H1 (cell line): ENCODE results near the gene ZNF423. TPM values are rescaled to one million over a fixed set of nuclear protein-coding genes. Genes with fewer than 3 reads are reported as not detected.

Experiments
- CTCF ChIA-PET: fragments of 300-600 bp; sonication (Branson Sonifier 250); formaldehyde crosslinking; loops from one replicate; lab custom pipeline; 2021; ENCODE audit not compliant: partially characterized antibody; lab: Charles Lee
- POLR2A ChIA-PET: fragments of 300-600 bp; sonication (Branson Sonifier 250); formaldehyde crosslinking; loops from one replicate; lab custom pipeline; 2021; ENCODE audit warnings: inconsistent platforms; ENCODE audit not compliant: partially characterized antibody; lab: Charles Lee
- DNase-seq, 2 experiments: peaks; one replicate each; pipeline versions ENCODE4 v3.0.0 to v3.0.0-alpha.2; 2010 to 2022; ENCODE audit warnings: low spot score in 2 of 2, low read depth in 1 of 2, mixed read lengths in 1 of 2
- FAIRE-seq: peaks from 2 replicates; lab custom pipeline; 2011; peaks lifted over from hg19 to GRCh38; lab: Jason Lieb, UNC
- H2AFZ ChIP-seq: 2 replicates; pipeline ENCODE4 v1.8.1; 2012; ENCODE audit warnings: low read length, inconsistent platforms
- H2AK5ac ChIP-seq: 2 replicates; pipeline ENCODE4 v1.6.1; 2013; ENCODE audit warnings: low read depth, low read length
- H2BK120ac ChIP-seq: replicated peaks from 2 replicates; pipeline ENCODE3; 2013; ENCODE audit warnings: low read depth, low read length, inconsistent platforms
- H2BK12ac ChIP-seq: 2 replicates; pipeline ENCODE4 v1.6.1; 2013; ENCODE audit warnings: low read depth, low read length
- H2BK15ac ChIP-seq: 2 replicates; pipeline ENCODE4 v1.6.1; 2013; ENCODE audit warnings: low read length
- H2BK20ac ChIP-seq: 2 replicates; pipeline ENCODE4 v1.6.1; 2013; ENCODE audit warnings: low read length
- H2BK5ac ChIP-seq: 2 replicates; pipeline ENCODE4 v1.6.1; 2013; ENCODE audit warnings: low read depth, low read length
- H3K14ac ChIP-seq: 2 replicates; pipeline ENCODE4 v1.6.1; 2013; ENCODE audit warnings: inconsistent platforms; ENCODE audit not compliant: insufficient read length
- H3K18ac ChIP-seq: 2 replicates; pipeline ENCODE4 v1.6.1; 2013; ENCODE audit warnings: low read length; ENCODE audit errors: extremely low read depth
- H3K23ac ChIP-seq: 2 replicates; pipeline ENCODE4 v1.6.1; 2013; ENCODE audit warnings: inconsistent platforms; ENCODE audit not compliant: insufficient read length
- H3K23me2 ChIP-seq: 2 replicates; pipeline ENCODE4 v1.6.1; 2013; ENCODE audit warnings: low read depth, low read length
- H3K27ac ChIP-seq: 2 replicates; pipeline ENCODE4 v1.6.1; 2011; ENCODE audit warnings: low read depth, low read length, inconsistent platforms
- H3K27me3 ChIP-seq, 4 experiments: replicated peaks in 1 of 4; 1 replicate in 1 of 4; 2 replicates in 3 of 4; pipeline versions ENCODE4 v1.6.1 to v1.8.1; 2011 to 2013; ENCODE audit warnings: low read length in 3 of 4, mild to moderate bottlenecking in 3 of 4, inconsistent platforms in 2 of 4, mixed read lengths in 2 of 4, moderate library complexity in 1 of 4; ENCODE audit not compliant: control insufficient read depth in 3 of 4, insufficient read depth in 3 of 4; ENCODE audit errors: extremely low read depth in 1 of 4
- H3K36me3 ChIP-seq, 4 experiments: 2 replicates each; pipeline versions ENCODE4 v1.6.1 to v1.8.1; 2011 to 2013; ENCODE audit warnings: mild to moderate bottlenecking in 4 of 4, low read length in 3 of 4, moderate library complexity in 2 of 4, control low read depth in 1 of 4, inconsistent platforms in 1 of 4; ENCODE audit not compliant: insufficient read depth in 4 of 4, control insufficient read depth in 2 of 4
- H3K4ac ChIP-seq: replicated peaks from 2 replicates; pipeline ENCODE3; 2013; ENCODE audit warnings: low read length, low read depth, mixed read lengths, inconsistent platforms; ENCODE audit not compliant: insufficient read length
- H3K4me1 ChIP-seq, 4 experiments: replicated peaks in 1 of 4; 1 replicate in 1 of 4; 2 replicates in 3 of 4; pipeline versions ENCODE4 v1.6.1 to v1.8.1; 2011 to 2013; ENCODE audit warnings: low read length in 3 of 4, inconsistent platforms in 2 of 4, mixed read lengths in 1 of 4; ENCODE audit not compliant: insufficient read depth in 4 of 4, control insufficient read depth in 3 of 4
- H3K4me2 ChIP-seq, 2 experiments: 2 replicates each; pipeline versions ENCODE4 v1.6.1 to v1.8.1; 2011 to 2013; ENCODE audit warnings: low read depth in 2 of 2, low read length in 2 of 2, control low read depth in 1 of 2, inconsistent platforms in 1 of 2, mild to moderate bottlenecking in 1 of 2; ENCODE audit not compliant: insufficient read depth in 1 of 2
- H3K4me3 ChIP-seq, 4 experiments: fragments of 200-600, 300-600 bp in 1 of 4; sonication (generic), shearing (Covaris generic), sonication (Bioruptor Twin) in 1 of 4; 2 replicates each; pipeline versions ENCODE4 v1.5.1 to v1.8.1; 2011 to 2016; ENCODE audit warnings: low read length in 4 of 4, low read depth in 3 of 4, control low read depth in 2 of 4, inconsistent platforms in 2 of 4, mild to moderate bottlenecking in 2 of 4, mixed read lengths in 1 of 4, moderate library complexity in 1 of 4; ENCODE audit not compliant: insufficient read depth in 2 of 4; ENCODE audit errors: extremely low read depth in 1 of 4
- H3K56ac ChIP-seq: replicated peaks from 2 replicates; pipeline ENCODE3; 2013; ENCODE audit warnings: low read depth, mild to moderate bottlenecking, mixed read lengths, low read length, inconsistent platforms; ENCODE audit not compliant: insufficient read length
- H3K79me1 ChIP-seq: 2 replicates; pipeline ENCODE4 v1.6.1; 2013; ENCODE audit warnings: low read depth, low read length, control low read depth
- H3K79me2 ChIP-seq, 2 experiments: 2 replicates each; pipeline versions ENCODE4 v1.6.1 to v1.8.1; 2012 to 2013; ENCODE audit warnings: low read length in 2 of 2, mild to moderate bottlenecking in 2 of 2, inconsistent platforms in 1 of 2; ENCODE audit not compliant: insufficient read depth in 2 of 2, control insufficient read depth in 1 of 2
- H3K9ac ChIP-seq, 4 experiments: replicated peaks in 1 of 4; 1 replicate in 1 of 4; 2 replicates in 3 of 4; pipeline versions ENCODE4 v1.6.1 to v1.8.1; 2011 to 2013; ENCODE audit warnings: low read depth in 3 of 4, low read length in 3 of 4, control low read depth in 2 of 4, mild to moderate bottlenecking in 2 of 4, moderate library complexity in 2 of 4, inconsistent platforms in 1 of 4; ENCODE audit errors: extremely low read depth in 1 of 4
- H3K9me3 ChIP-seq, 2 experiments: 2 replicates each; pipeline versions ENCODE4 v1.6.1 to v1.8.1; 2012 to 2013; ENCODE audit warnings: mild to moderate bottlenecking in 2 of 2, moderate library complexity in 2 of 2, control low read depth in 1 of 2, inconsistent platforms in 1 of 2, low read depth in 1 of 2, low read length in 1 of 2, mixed read lengths in 1 of 2; ENCODE audit not compliant: insufficient read depth in 2 of 2
- H4K20me1 ChIP-seq, 2 experiments: replicated peaks in 1 of 2; 2 replicates each; pipeline versions ENCODE3 to v1.8.1; 2011 to 2013; ENCODE audit warnings: inconsistent platforms in 2 of 2, low read length in 2 of 2, mild to moderate bottlenecking in 1 of 2; ENCODE audit not compliant: insufficient read depth in 2 of 2, control insufficient read depth in 1 of 2
- H4K5ac ChIP-seq: 2 replicates; pipeline ENCODE4 v1.6.1; 2013; ENCODE audit warnings: low read length, low read depth, mixed read lengths, inconsistent platforms; ENCODE audit not compliant: insufficient read length
- H4K8ac ChIP-seq: 2 replicates; pipeline ENCODE4 v1.8.0; 2013; ENCODE audit warnings: mild to moderate bottlenecking, moderate library complexity, low read length, inconsistent platforms; ENCODE audit not compliant: insufficient read depth; ENCODE audit errors: extremely low read depth
- H4K91ac ChIP-seq: replicated peaks from 2 replicates; pipeline ENCODE3; 2013; ENCODE audit warnings: low read length, mixed read lengths, inconsistent platforms; ENCODE audit not compliant: insufficient read length
- CEBPB ChIP-seq: IDR thresholded peaks from 2 replicates; pipeline ENCODE4 v1.6.1; 2012; ENCODE audit warnings: low read depth, low read length
- CHD2 ChIP-seq: IDR thresholded peaks from 2 replicates; pipeline ENCODE4 v1.6.1; 2012; ENCODE audit warnings: low read length, improper control_type of control experiment
- CREB1 ChIP-seq: IDR thresholded peaks from 2 replicates; pipeline ENCODE4 v1.6.1; 2012; ENCODE audit warnings: inconsistent platforms
- EGR1 ChIP-seq: IDR thresholded peaks from 2 replicates; pipeline ENCODE4 v1.6.1; 2011; ENCODE audit warnings: low read depth, low read length, borderline replicate concordance
- KDM5A ChIP-seq: fragments of 200-600 bp; IDR thresholded peaks from 2 replicates; pipeline ENCODE4 v1.7.1; 2012; ENCODE audit warnings: mild to moderate bottlenecking, low read length, inconsistent platforms, mixed read lengths
- RXRA ChIP-seq: IDR thresholded peaks from 2 replicates; pipeline ENCODE4 v1.6.1; 2011; ENCODE audit warnings: low read depth, mild to moderate bottlenecking, low read length, moderate library complexity; ENCODE audit not compliant: insufficient read depth
- SIRT6 ChIP-seq: IDR thresholded peaks from one replicate; pipeline ENCODE4 v1.7.1; 2012; ENCODE audit warnings: low read length, inconsistent platforms
- TAF7 ChIP-seq: optimal IDR thresholded peaks from 2 replicates; pipeline ENCODE3; 2011; ENCODE audit warnings: low read depth, mild to moderate bottlenecking, inconsistent platforms, low read length, moderate library complexity, borderline replicate concordance
- TEAD4 ChIP-seq: IDR thresholded peaks from 2 replicates; pipeline ENCODE4 v1.6.1; 2012; ENCODE audit warnings: low read depth, low read length, inconsistent platforms, mixed read lengths
- WGBS, 2 experiments: shearing (Covaris generic) in 1 of 2; methylation state at CpG; one replicate each; pipeline versions ENCODE4 v1.1.6 to v1.1.7; 2013 to 2015; ENCODE audit warnings: low lambda C conversion rate in 2 of 2, mixed read lengths in 2 of 2, inconsistent platforms in 1 of 2, low coverage in 1 of 2, missing lambda C conversion rate in 1 of 2; ENCODE audit not compliant: insufficient replicate concordance in 2 of 2, insufficient coverage in 1 of 2, insufficient read length in 1 of 2; ENCODE audit errors: extremely low coverage in 1 of 2, missing lambda C conversion rate in 1 of 2; 5-methylcytosine and 5-hydroxymethylcytosine counted together
- polyA plus RNA-seq, 7 experiments: library from polyadenylated mRNA; depleted of rRNA in 3 of 7; stranded (reverse) in 5 of 7; unstranded in 2 of 7; fragments of >200 nt in 5 of 7; fragments of 200-250 nt in 2 of 7; gene quantifications; 1 replicate in 5 of 7; 2 replicates in 1 of 7; 4 replicates in 1 of 7; pipeline versions ENCODE4 v1.2.1 to v1.2.3, GENCODE V29; 2011 to 2013; ENCODE audit warnings: missing spikeins in 2 of 7, mixed read lengths in 2 of 7
- total RNA-seq: library from RNA; stranded (reverse); fragmentation: NEBNext Ultra II Directional; extraction: Animal tissue kit (Norgen Biotek cat#: 25700); gene quantifications from 2 replicates; pipeline ENCODE4 v1.2.1, GENCODE V29; 2021
- TF ChIP-seq, protein P1 (sequence below), 3 experiments: IDR thresholded peaks; 1 replicate in 2 of 3; 2 replicates in 1 of 3; pipeline versions ENCODE4 v1.5.1 to v1.6.1; 2011; ENCODE audit warnings: low read length in 3 of 3, mild to moderate bottlenecking in 3 of 3, inconsistent platforms in 2 of 3, low read depth in 1 of 3, moderate library complexity in 1 of 3; ENCODE audit not compliant: insufficient read depth in 1 of 3; ENCODE audit errors: control extremely low read depth in 1 of 3
- TF ChIP-seq, protein P2 (sequence below): IDR thresholded peaks from 2 replicates; pipeline ENCODE4 v1.6.1; 2011; ENCODE audit warnings: low read depth, mild to moderate bottlenecking, low read length; ENCODE audit not compliant: insufficient read depth

Gene ZNF423
- total and polyA plus RNA-seq, 2 of the 8 experiments (the other 6 are each of a cell fraction or from before 2014, with no cell fraction given), result 38.2 to 52.3 TPM

GRCh38 chr16:49737541-49737940, 118.4 kb downstream of the ZNF423 start:
- DNase-seq (no peak), FAIRE-seq (no peak)
- no peak overlapping the region for H2AK5ac ChIP-seq
- H3K23ac ChIP-seq, result no peak overlapping the region
- H3K4me2 ChIP-seq, result no peak overlapping the region
- no peak overlapping the region for H2BK20ac ChIP-seq
- no peak overlapping the region for H4K5ac ChIP-seq
- H3K14ac ChIP-seq, result no peak overlapping the region
- H2BK12ac ChIP-seq, result no peak overlapping the region
- H3K36me3 ChIP-seq, result no peaks in the 10 kb centered on the region
- H3K79me2 ChIP-seq, result peaks cover 0 to 14% of the 10 kb centered on the region in 2 experiments; a peak in 1 of 4 replicates
- H3K4me3 ChIP-seq, result no peak overlapping the region
- peaks cover 17% of the 10 kb centered on the region for H3K79me1 ChIP-seq
- no peaks in the 10 kb centered on the region; a peak in 1 of 4 replicates for H3K9me3 ChIP-seq
- no peak overlapping the region for H4K8ac ChIP-seq
- H3K27ac ChIP-seq, result no peak overlapping the region
- no peak overlapping the region for H2AFZ ChIP-seq
- no peak overlapping the region for H4K91ac ChIP-seq
- peaks cover 0 to 6% (median 3%) of the 10 kb centered on the region in 4 experiments; a peak in 6 of 7 replicates for H3K4me1 ChIP-seq
- peak overlapping the region; percentile 44; the same call in 1 of the 2 replicates for H2BK5ac ChIP-seq
- no peak overlapping the region for H2BK15ac ChIP-seq
- no peak overlapping the region for H2BK120ac ChIP-seq
- H3K27me3 ChIP-seq, result no peaks in the 10 kb centered on the region
- no peak overlapping the region for H3K9ac ChIP-seq
- H3K23me2 ChIP-seq, result no peaks in the 10 kb centered on the region
- H3K4ac ChIP-seq, result no peak overlapping the region
- CTCF ChIA-PET, result interaction anchor here (0.6 to 3.6 kb wide), 5 partner anchors 14 to 182 kb away, joined by 3 to 10 read pairs (median 3); no protein-coding TSS in a partner anchor
- H4K20me1 ChIP-seq, result peaks cover 0 to 4% of the 10 kb centered on the region in 2 experiments
- H3K18ac ChIP-seq, result no peak overlapping the region
- H3K56ac ChIP-seq, result no peak overlapping the region
- 87% methylated on average over 8 of the region's 9 CpGs; no CpG with 5 or more reads in 1 of the 2 experiments for WGBS, 2 experiments
- POLR2A ChIA-PET, result interaction anchor here (0.6 kb wide), 2 partner anchors 23 to 137 kb away, joined by 3 read pairs; no protein-coding TSS in a partner anchor
- no peak for TF ChIP-seq CREB1
- TF ChIP-seq RXRA, result no peak
- TF ChIP-seq, protein P1, sequence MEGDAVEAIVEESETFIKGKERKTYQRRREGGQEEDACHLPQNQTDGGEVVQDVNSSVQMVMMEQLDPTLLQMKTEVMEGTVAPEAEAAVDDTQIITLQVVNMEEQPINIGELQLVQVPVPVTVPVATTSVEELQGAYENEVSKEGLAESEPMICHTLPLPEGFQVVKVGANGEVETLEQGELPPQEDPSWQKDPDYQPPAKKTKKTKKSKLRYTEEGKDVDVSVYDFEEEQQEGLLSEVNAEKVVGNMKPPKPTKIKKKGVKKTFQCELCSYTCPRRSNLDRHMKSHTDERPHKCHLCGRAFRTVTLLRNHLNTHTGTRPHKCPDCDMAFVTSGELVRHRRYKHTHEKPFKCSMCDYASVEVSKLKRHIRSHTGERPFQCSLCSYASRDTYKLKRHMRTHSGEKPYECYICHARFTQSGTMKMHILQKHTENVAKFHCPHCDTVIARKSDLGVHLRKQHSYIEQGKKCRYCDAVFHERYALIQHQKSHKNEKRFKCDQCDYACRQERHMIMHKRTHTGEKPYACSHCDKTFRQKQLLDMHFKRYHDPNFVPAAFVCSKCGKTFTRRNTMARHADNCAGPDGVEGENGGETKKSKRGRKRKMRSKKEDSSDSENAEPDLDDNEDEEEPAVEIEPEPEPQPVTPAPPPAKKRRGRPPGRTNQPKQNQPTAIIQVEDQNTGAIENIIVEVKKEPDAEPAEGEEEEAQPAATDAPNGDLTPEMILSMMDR (IDR thresholded peaks at IDR 0.05; ENCODE audit: control extremely low read depth in 1 of 3, insufficient read depth in 1 of 3, low read depth in 1 of 3, low read length in 3 of 3), result no peak
- TF ChIP-seq CHD2, result no peak
- TF ChIP-seq KDM5A, result no peak
- no peak for TF ChIP-seq SIRT6
- no peak for TF ChIP-seq EGR1
- TF ChIP-seq TEAD4, result no peak
- TF ChIP-seq CEBPB, result no peak
- TF ChIP-seq TAF7, result no peak
- TF ChIP-seq, protein P2, sequence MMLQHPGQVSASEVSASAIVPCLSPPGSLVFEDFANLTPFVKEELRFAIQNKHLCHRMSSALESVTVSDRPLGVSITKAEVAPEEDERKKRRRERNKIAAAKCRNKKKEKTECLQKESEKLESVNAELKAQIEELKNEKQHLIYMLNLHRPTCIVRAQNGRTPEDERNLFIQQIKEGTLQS, result no peak
